Ishikawa (cell line): Measurements from ENCODE around the gene CIROP.

Experiments used
- CEBPB ChIP-seq: IDR thresholded peaks from 2 replicates; pipeline ENCODE4 v1.6.1; 2012
- CREB1 ChIP-seq: IDR thresholded peaks from 2 replicates; pipeline ENCODE4 v1.6.1; 2012; ENCODE audit warnings: low read depth
- EGR1 ChIP-seq: IDR thresholded peaks from 2 replicates; pipeline ENCODE4 v1.6.1; 2012
- EP300 ChIP-seq: IDR thresholded peaks from 2 replicates; pipeline ENCODE4 v1.6.1; 2012; ENCODE audit warnings: borderline replicate concordance
- FOXM1 ChIP-seq: IDR thresholded peaks from 2 replicates; pipeline ENCODE4 v1.6.1; 2012; ENCODE audit warnings: low read depth, borderline replicate concordance
- MAX ChIP-seq: IDR thresholded peaks from 2 replicates; pipeline ENCODE4 v1.6.1; 2012
- RAD21 ChIP-seq: IDR thresholded peaks from 2 replicates; pipeline ENCODE4 v1.6.1; 2012; ENCODE audit warnings: low read depth
- REST ChIP-seq: IDR thresholded peaks from 2 replicates; pipeline ENCODE4 v1.6.1; 2012; ENCODE audit warnings: low read depth, mild to moderate bottlenecking
- TAF1 ChIP-seq: IDR thresholded peaks from 2 replicates; pipeline ENCODE4 v1.6.1; 2012; ENCODE audit warnings: low read depth, mild to moderate bottlenecking
- TCF12 ChIP-seq: IDR thresholded peaks from 2 replicates; pipeline ENCODE4 v1.6.1; 2012; ENCODE audit warnings: low read depth
- TEAD4 ChIP-seq: IDR thresholded peaks from 2 replicates; pipeline ENCODE4 v1.6.1; 2012
- USF1 ChIP-seq: IDR thresholded peaks from 2 replicates; pipeline ENCODE4 v1.6.1; 2012
- YY1 ChIP-seq: IDR thresholded peaks from 2 replicates; pipeline ENCODE4 v1.6.1; 2012; ENCODE audit warnings: low read depth
- ZBTB7A ChIP-seq: IDR thresholded peaks from 2 replicates; pipeline ENCODE4 v1.6.1; 2012; ENCODE audit warnings: low read depth

GRCh38 chr14:23068789-23069412 is 35.9 kb downstream of the CIROP start:
- TF ChIP-seq YY1 (peak; percentile 64; the same call in 1 of the 2 replicates), CREB1 (no peak), FOXM1 (no peak), TAF1 (no peak), REST (no peak), TEAD4 (peak; percentile 42), TCF12 (no peak; the same call in 1 of the 2 replicates), ZBTB7A (no peak), EP300 (no peak; the same call in 1 of the 2 replicates), MAX (peak; percentile 58; the same call in 1 of the 2 replicates), RAD21 (peak; percentile 73), CEBPB (0 out of 2 replicates have a peak, but pooled peaks have one; percentile 2), EGR1 (no peak), USF1 (no peak)
